HepG2 (cell line): ENCODE measurements around the gene DNAI4. TPM values are rescaled to one million over a fixed set of nuclear protein-coding genes. Genes with fewer than 3 reads are reported as not detected.
A peak's percentile ranks its signal among the peaks of the same experiment; 100 is the strongest.

Experiments
- AHR ChIP-seq: IDR thresholded peaks from 2 replicates; pipeline ENCODE4 v1.6.1; 2018; ENCODE audit warnings: missing genetic modification reagents, missing compliant biosample characterization
- CAMTA2 ChIP-seq: sonication (generic); formaldehyde crosslinking; IDR thresholded peaks from 2 replicates; pipeline ENCODE4 v1.4.0; 2020; ENCODE audit warnings: mild to moderate bottlenecking, missing genetic modification reagents, borderline replicate concordance
- HOXA9 ChIP-seq: sonication (generic); formaldehyde crosslinking; IDR thresholded peaks from 2 replicates; pipeline ENCODE4 v1.8.1; 2022; ENCODE audit warnings: missing genetic modification reagents, mild to moderate bottlenecking, moderate library complexity, borderline replicate concordance
- IKZF1 ChIP-seq: fragments of 450-650 bp; IDR thresholded peaks from 2 replicates; pipeline ENCODE4 v1.7.1; 2016
- MAZ ChIP-seq, 2 experiments: sonication (generic) in 1 of 2; formaldehyde crosslinking in 1 of 2; IDR thresholded peaks; 2 replicates each; pipeline versions ENCODE4 v1.5.0 to v1.6.1; 2012 to 2020; ENCODE audit warnings: low read depth in 2 of 2, mild to moderate bottlenecking in 2 of 2, borderline replicate concordance in 1 of 2, improper control_type of control experiment in 1 of 2, low read length in 1 of 2, missing genetic modification reagents in 1 of 2, moderate library complexity in 1 of 2
- NFIC ChIP-seq: IDR thresholded peaks from 2 replicates; pipeline ENCODE4 v1.6.1; 2012; ENCODE audit warnings: mild to moderate bottlenecking, low read length, inconsistent platforms
- NKX3-1 ChIP-seq: sonication (generic); formaldehyde crosslinking; IDR thresholded peaks from 2 replicates; pipeline ENCODE4 v1.5.0; 2020; ENCODE audit warnings: missing genetic modification reagents
- PHB2 ChIP-seq: fragments of 450-650 bp; IDR thresholded peaks from 2 replicates; pipeline ENCODE4 v1.6.1; 2018; ENCODE audit not compliant: partially characterized antibody
- PHF8 ChIP-seq: sonication (generic); formaldehyde crosslinking; IDR thresholded peaks from 2 replicates; pipeline ENCODE4 v1.5.0; 2020; ENCODE audit warnings: missing genetic modification reagents
- RARA ChIP-seq: IDR thresholded peaks from 2 replicates; pipeline ENCODE4 v1.6.1; 2016; ENCODE audit warnings: missing genetic modification reagents, missing compliant biosample characterization
- TEAD3 ChIP-seq: optimal IDR thresholded peaks from 2 replicates; pipeline ENCODE3; 2016; ENCODE audit warnings: borderline replicate concordance
- ZEB1 ChIP-seq: IDR thresholded peaks from 2 replicates; pipeline ENCODE4 v1.6.1; 2012; ENCODE audit warnings: mild to moderate bottlenecking, low read depth, inconsistent platforms; ENCODE audit not compliant: insufficient replicate concordance
- ZNF205 ChIP-seq: IDR thresholded peaks from 2 replicates; pipeline ENCODE4 v1.6.1; 2018; ENCODE audit warnings: missing biosample characterization, missing genetic modification reagents
- ZNF207 ChIP-seq: fragments of 450-650 bp; IDR thresholded peaks from 2 replicates; pipeline ENCODE4 v1.6.1; 2016; ENCODE audit warnings: antibody characterized with exemption, borderline replicate concordance
- ZNF746 ChIP-seq: sonication (generic); formaldehyde crosslinking; IDR thresholded peaks from 2 replicates; pipeline ENCODE4 v1.8.0; 2022; ENCODE audit warnings: mild to moderate bottlenecking, missing genetic modification reagents
- polyA plus RNA-seq, 8 experiments: library from polyadenylated mRNA; depleted of rRNA in 3 of 8; stranded (reverse) in 7 of 8; unstranded in 1 of 8; fragments of >200 nt; fragmentation: Illumina TruSeq in 4 of 8; extraction: Trizol in 4 of 8; gene quantifications; 2 replicates each; pipeline versions ENCODE4 v1.2.1 to v1.2.3, GENCODE V29; 2011 to 2016; ENCODE audit warnings: low read depth in 4 of 8, missing spikeins in 1 of 8, mixed read lengths in 1 of 8; ENCODE audit not compliant: insufficient read depth in 1 of 8
- total RNA-seq, 5 experiments: library from RNA; depleted of rRNA; stranded (reverse); fragments of >200 nt; fragmentation: Illumina TruSeq; extraction: Trizol; gene quantifications; 2 replicates each; pipeline ENCODE4 v1.2.3, GENCODE V29; 2016; ENCODE audit warnings: low read depth in 1 of 5
- TF ChIP-seq, protein P1 (sequence below): sonication (generic); formaldehyde crosslinking; IDR thresholded peaks from 2 replicates; pipeline ENCODE4 v1.8.1; 2023; ENCODE audit warnings: mild to moderate bottlenecking, inconsistent platforms, moderate library complexity, missing genetic modification reagents, borderline replicate concordance
- TF ChIP-seq, protein P2 (sequence below): sonication (generic); formaldehyde crosslinking; IDR thresholded peaks from 2 replicates; pipeline ENCODE4 v1.4.0; 2020; ENCODE audit warnings: mild to moderate bottlenecking, missing genetic modification reagents
- TF ChIP-seq, protein P3 (sequence below): sonication (generic); formaldehyde crosslinking; IDR thresholded peaks from 2 replicates; pipeline ENCODE4 v1.5.0; 2020; ENCODE audit warnings: mild to moderate bottlenecking, missing genetic modification reagents, borderline replicate concordance

The DNAI4 gene
- total and polyA plus RNA-seq, 2 of the 13 experiments (the other 11 are each of a cell fraction or from before 2014, with no cell fraction given), result 0.04 to 0.08 TPM

- TF ChIP-seq, protein P1, sequence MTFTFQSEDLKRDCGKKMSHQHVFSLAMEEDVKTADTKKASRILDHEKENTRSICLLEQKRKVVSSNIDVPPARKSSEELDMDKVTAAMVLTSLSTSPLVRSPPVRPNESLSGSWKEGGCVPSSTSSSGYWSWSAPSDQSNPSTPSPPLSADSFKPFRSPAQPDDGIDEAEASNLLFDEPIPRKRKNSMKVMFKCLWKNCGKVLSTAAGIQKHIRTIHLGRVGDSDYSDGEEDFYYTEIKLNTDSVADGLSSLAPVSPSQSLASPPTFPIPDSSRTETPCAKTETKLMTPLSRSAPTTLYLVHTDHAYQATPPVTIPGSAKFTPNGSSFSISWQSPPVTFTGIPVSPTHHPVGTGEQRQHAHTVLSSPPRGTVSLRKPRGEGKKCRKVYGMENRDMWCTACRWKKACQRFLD (CRISPR knock-in tag), result no peak
- TF ChIP-seq ZEB1 (no peak), HOXA9 (no peak; the same call in 1 of the 2 replicates), NKX3-1 (no peak), RARA (CRISPR knock-in tag) (peak; percentile 10; the same call in 1 of the 2 replicates), AHR (CRISPR knock-in tag) (no peak), PHF8 (CRISPR knock-in tag) (peak; percentile 84), TEAD3 (CRISPR knock-in tag) (peak; percentile 54), MAZ (IDR thresholded peaks at IDR 0.05; ENCODE audit: borderline replicate concordance, low read depth, low read length) (peak; percentile 86), MAZ (CRISPR knock-in tag; IDR thresholded peaks at IDR 0.05; ENCODE audit: low read depth) (peak; percentile 76), NFIC (no peak), ZNF746 (CRISPR knock-in tag) (peak; percentile 47; the same call in 1 of the 2 replicates), ZNF205 (no peak; the same call in 1 of the 2 replicates), CAMTA2 (CRISPR knock-in tag) (no peak), PHB2 (no peak), IKZF1 (no peak), ZNF207 (no peak)
- TF ChIP-seq, protein P2, sequence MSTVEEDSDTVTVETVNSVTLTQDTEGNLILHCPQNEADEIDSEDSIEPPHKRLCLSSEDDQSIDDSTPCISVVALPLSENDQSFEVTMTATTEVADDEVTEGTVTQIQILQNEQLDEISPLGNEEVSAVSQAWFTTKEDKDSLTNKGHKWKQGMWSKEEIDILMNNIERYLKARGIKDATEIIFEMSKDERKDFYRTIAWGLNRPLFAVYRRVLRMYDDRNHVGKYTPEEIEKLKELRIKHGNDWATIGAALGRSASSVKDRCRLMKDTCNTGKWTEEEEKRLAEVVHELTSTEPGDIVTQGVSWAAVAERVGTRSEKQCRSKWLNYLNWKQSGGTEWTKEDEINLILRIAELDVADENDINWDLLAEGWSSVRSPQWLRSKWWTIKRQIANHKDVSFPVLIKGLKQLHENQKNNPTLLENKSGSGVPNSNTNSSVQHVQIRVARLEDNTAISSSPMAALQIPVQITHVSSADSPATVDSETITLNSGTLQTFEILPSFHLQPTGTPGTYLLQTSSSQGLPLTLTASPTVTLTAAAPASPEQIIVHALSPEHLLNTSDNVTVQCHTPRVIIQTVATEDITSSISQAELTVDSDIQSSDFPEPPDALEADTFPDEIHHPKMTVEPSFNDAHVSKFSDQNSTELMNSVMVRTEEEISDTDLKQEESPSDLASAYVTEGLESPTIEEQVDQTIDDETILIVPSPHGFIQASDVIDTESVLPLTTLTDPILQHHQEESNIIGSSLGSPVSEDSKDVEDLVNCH (CRISPR knock-in tag), result no peak; the same call in 1 of the 2 replicates
- TF ChIP-seq, protein P3, sequence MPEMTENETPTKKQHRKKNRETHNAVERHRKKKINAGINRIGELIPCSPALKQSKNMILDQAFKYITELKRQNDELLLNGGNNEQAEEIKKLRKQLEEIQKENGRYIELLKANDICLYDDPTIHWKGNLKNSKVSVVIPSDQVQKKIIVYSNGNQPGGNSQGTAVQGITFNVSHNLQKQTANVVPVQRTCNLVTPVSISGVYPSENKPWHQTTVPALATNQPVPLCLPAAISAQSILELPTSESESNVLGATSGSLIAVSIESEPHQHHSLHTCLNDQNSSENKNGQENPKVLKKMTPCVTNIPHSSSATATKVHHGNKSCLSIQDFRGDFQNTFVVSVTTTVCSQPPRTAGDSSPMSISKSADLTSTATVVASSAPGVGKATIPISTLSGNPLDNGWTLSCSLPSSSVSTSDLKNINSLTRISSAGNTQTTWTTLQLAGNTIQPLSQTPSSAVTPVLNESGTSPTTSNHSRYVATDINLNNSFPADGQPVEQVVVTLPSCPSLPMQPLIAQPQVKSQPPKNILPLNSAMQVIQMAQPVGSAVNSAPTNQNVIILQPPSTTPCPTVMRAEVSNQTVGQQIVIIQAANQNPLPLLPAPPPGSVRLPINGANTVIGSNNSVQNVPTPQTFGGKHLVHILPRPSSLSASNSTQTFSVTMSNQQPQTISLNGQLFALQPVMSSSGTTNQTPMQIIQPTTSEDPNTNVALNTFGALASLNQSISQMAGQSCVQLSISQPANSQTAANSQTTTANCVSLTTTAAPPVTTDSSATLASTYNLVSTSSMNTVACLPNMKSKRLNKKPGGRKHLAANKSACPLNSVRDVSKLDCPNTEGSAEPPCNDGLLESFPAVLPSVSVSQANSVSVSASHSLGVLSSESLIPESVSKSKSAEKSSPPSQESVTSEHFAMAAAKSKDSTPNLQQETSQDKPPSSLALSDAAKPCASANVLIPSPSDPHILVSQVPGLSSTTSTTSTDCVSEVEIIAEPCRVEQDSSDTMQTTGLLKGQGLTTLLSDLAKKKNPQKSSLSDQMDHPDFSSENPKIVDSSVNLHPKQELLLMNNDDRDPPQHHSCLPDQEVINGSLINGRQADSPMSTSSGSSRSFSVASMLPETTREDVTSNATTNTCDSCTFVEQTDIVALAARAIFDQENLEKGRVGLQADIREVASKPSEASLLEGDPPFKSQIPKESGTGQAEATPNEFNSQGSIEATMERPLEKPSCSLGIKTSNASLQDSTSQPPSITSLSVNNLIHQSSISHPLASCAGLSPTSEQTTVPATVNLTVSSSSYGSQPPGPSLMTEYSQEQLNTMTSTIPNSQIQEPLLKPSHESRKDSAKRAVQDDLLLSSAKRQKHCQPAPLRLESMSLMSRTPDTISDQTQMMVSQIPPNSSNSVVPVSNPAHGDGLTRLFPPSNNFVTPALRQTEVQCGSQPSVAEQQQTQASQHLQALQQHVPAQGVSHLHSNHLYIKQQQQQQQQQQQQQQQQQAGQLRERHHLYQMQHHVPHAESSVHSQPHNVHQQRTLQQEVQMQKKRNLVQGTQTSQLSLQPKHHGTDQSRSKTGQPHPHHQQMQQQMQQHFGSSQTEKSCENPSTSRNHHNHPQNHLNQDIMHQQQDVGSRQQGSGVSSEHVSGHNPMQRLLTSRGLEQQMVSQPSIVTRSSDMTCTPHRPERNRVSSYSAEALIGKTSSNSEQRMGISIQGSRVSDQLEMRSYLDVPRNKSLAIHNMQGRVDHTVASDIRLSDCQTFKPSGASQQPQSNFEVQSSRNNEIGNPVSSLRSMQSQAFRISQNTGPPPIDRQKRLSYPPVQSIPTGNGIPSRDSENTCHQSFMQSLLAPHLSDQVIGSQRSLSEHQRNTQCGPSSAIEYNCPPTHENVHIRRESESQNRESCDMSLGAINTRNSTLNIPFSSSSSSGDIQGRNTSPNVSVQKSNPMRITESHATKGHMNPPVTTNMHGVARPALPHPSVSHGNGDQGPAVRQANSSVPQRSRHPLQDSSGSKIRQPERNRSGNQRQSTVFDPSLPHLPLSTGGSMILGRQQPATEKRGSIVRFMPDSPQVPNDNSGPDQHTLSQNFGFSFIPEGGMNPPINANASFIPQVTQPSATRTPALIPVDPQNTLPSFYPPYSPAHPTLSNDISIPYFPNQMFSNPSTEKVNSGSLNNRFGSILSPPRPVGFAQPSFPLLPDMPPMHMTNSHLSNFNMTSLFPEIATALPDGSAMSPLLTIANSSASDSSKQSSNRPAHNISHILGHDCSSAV, result 0 out of 2 replicates have a peak, but pooled peaks have one; percentile 24
Measured at GRCh38 chr1:66924756-66925557, at the start of gene DNAI4, which contains the start of gene MIER1 (continued).
